ENCODE measurements around the gene PDE3A.

PDE3A gene

DNA sequence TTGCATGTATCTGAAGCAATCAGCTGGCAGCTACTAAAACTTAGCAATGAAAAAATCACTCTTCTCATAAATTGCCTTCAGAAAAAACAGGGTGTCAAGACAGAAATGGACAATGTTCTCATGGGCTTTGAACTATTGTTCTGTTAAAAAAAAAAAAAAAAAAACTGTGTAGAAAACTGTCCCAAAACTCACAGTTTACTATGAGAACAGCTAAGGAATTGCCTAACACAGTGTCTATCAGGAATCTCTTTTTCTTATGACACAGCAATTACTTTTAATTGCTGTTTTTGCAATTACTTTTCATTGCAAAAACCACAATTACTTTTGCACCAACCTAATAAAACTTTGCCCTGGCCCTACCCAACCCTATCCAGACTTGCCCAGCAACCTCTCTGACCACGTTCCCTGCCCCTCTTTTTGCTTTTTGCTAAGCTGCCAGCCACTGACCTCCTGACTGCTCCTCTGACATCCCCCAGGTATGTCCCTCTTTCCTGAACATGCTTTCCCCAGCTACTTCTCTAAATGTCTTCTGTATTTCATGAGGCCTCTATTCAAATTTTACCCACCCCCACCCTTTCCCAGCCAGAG is 258.8 kb downstream of the PDE3A start:
- ATAC-seq: no peak

- no peak for ATAC-seq
Observed at GRCh38 chr12:20628226-20628787, 260.0 kb downstream of the PDE3A start.

GRCh38 chr12:20628999-20629398 is 260.7 kb downstream of the PDE3A start:
- no peak for ATAC-seq

DNA sequence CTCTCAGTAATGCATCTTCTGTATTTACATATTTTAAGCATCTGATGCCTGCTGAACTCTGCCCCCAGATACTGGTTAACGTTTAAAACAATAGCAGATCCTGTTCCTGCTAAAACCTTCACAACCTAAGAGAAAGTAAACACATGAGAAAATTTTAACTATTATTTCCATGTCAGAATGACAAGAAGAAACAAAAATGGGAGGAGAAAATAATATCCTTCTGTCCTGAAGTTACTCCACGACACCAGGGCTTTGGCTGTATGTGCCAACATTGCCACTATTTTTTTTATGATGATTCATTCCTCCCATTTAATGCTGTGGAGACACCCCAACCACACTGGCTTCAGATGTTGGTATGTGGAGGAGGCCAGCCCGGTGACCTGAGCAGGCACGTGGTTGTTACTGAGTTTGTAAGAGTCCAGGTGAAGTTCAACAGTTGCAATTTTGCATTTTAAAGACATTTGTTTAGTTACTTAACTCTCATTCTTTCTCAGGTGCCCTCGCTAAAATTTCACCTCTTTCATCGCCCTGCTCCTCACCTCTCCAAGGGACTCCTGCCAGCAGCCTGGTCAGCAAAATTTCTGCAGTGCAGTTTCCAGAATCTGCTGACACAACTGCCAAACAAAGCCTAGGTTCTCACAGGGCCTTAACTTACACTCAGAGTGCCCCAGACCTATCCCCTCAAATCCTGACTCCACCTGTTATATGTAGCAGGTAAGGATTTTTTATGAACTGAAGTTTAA is 261.2 kb downstream of the PDE3A start:
- no peak for ATAC-seq

GRCh38 chr12:20631711-20632110 is 263.4 kb downstream of the PDE3A start:
- no peak for ATAC-seq

GRCh38 chr12:20641106-20641505 is 272.8 kb downstream of the PDE3A start:
- no peak for ATAC-seq

DNA sequence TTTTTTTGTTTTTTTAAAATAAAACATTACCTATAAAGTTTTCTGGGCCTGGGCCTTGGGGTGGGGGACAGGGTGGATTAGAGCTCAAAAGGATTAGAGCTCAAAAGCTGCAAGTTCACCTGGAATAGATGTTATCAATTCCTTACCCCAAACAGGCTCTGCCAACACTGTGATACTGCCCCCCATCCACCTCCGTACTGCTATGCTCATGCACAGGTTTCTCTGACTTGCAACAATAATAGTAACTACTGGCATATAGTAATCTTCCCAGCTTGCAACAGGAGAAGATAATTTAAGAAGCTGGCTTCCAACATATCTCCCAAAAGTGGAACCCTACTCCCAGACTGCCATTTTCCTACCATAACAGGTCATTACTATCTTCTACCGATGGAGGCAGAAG is 275.5 kb downstream of the PDE3A start:
- no peak for ATAC-seq

GRCh38 chr12:20646239-20646827 is 278.0 kb downstream of the PDE3A start:
- ATAC-seq: no peak

- ATAC-seq: no peak
Observed at GRCh38 chr12:20653871-20654270, 285.5 kb downstream of the PDE3A start.

DNA sequence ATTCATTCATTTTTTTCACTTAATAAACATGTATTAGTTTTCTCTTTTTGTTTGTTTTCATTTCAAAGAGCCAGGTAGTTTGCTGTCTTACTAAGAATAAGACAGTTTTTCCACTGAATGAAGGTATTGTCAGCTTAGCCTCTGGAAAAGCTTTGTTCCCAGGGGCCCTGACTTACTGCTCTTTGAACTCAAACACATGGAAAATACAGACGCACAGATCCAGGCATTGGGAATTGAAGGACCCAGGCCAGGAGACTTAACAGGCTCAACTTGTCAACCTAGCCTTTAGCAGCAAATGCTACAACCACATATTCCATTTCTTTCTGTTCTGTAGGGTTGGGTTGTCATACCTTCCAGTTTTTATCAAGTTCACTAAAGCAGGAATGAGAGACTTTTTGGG is 288.3 kb downstream of the PDE3A start:
- no peak for ATAC-seq

DNA sequence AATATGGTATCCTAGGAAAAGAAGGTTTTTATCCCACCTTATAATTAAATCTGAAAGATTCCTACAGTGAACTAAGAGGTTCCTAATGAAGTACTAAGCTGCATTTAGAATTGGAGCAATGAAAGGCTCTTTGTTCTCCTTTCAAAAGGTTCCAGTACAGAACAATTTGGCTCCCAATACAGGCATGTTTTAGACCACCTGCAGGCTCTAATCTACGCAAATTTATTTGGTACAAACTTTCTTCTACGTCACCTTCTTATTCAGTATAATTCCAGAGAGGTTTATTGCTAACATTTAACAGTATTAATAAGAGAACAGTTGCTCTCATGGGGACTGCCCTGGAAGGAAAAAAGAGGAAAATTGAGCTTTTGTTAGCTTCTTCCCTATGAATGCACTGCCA is 289.2 kb downstream of the PDE3A start:
- no peak for ATAC-seq

DNA sequence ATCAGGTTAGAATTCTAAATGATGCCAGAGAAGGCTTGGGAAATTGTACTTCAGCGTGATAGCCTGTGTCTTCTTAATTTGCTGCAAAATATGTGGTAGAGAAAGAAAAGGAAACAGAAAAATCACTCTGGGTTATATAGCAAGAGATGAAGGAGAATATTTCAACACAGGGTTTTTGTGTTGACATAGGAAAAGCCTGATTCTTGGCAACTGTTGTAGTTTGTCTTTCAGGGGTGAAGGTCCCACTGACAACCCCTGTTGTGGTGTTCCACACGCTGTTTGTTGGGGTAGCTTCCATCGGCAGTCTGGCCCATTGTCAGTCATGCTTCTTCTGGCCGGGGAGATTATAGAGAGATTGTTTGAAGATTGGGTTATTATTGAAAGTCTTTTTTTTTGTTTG is 313.0 kb downstream of the PDE3A start:
- no peak for ATAC-seq

DNA sequence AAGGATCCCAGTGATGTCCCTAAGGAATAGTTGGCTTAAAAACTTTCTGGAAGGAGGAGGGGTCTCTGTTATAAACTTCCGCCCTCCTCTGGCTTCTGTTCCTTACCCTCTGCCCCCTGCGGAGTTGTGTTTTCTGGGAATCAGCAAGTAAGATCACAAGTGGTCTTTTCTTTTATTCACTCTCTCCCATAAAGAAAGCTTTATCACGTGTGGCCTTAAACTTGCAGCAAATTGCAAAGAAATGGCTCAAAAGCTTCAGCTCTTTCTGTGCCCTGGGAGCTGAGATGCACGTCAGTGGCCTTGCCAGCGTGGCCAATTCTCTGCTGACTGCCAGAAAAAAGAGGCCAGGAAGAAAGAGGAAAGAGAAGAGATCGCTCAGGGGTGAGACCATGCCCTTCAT is 326.9 kb downstream of the PDE3A start, which contains the start of gene SLCO1C1:
TSS of gene SLCO1C1 (plus strand) at position 101 of the 400 bp plus-strand sequence. CDS start 4,245 bp downstream, outside the sequence.
- no peak for ATAC-seq

DNA sequence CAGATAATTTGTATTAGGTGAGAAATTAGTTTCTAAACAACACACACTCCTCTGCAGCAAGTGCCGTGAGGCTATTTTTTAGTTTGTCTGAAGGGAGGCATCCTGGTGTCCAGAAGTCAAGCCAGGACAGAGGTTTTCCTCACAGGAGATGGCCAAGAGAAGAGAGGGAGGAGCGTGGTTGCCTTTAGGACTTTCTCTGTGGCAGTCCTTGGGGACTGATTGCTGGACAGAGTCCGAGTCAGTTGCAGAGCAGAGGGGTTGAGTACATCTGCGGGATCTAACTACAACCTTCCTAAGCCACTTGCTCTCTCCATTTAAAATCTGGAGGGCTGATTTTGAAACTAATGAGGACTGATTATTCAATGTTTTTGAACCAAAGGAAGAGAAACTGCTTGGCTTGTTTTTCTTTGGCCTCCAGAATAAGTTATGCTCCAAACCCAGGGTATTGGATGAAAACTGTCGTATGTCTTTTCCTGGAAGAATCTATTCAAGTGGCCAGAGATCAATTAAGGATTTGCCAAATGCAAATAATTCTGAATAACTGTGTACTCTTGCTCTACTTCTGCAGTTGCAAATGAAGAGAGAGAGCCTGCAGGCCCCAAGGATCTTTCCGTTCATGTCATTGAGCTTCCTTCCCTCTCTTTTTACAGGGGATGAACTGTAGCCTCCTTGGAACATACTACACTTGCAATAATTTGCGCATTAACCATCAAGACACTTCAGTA is 328.0 kb downstream of the PDE3A start:
- ATAC-seq: no peak

- ATAC-seq: no peak
Observed at GRCh38 chr12:20701106-20701505, 332.8 kb downstream of the PDE3A start.

DNA sequence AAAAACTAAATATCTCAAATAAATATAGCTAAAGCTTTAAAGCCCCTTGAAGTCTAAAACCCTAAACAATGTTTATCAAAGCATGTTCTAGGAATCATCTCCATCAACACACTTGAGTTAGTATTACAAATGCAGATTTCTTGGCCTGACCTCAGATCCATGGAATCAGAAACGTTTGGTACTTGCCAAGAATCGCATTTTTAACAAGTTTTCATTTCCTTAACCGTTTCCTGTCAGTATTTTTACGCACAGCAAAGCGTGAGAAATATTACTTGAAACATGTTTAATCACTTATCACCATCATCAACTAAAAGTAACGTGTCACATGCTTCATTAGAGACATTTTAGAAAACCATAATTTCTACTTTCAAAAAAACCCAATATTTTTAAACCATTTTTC is 336.5 kb downstream of the PDE3A start:
- ATAC-seq: no peak

DNA sequence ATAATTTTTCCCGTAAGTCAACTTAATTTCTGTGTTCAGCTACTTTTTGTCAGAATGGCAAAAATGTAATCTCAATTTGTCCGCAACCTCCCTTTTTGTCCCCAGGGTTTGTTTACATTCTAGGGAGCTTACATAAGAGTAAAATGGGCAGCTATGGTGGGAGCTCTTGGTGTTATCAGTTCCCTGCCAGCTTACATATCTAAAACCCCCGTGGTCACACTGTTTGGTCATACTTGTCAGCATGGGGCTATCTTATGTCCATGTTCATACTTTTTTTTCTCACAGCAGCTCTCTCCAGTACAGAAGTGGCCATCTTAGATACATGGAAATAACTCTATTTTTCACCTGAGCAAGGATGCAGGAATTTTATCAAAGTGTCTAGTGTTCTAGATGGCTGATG is 343.5 kb downstream of the PDE3A start:
- ATAC-seq: no peak

GRCh38 chr12:20716037-20716436 is 347.7 kb downstream of the PDE3A start:
- ATAC-seq: no peak

GRCh38 chr12:20716985-20717384 is 348.6 kb downstream of the PDE3A start:
- no peak for ATAC-seq

DNA sequence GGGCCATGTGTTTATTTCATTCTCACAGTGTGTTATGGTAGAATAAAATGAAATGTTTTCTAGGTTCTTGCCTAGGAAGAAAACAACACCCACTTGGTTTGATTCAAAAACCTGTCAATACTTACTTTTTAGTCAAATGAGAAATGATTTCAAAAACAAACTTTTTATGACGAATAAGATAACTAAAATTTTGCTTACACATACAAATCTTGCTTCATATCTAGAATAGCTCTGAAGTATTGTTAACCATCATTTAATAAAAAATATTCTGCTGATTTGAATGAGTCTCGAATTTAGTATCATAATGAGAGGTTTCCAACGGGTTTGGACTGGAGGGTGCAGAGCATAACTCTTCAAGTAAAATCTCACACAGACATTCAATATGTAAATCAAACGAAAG is 350.0 kb downstream of the PDE3A start:
- no peak for ATAC-seq

GRCh38 chr12:20722142-20722541 is 353.8 kb downstream of the PDE3A start:
- ATAC-seq: no peak

GRCh38 chr12:20731274-20731673 is 362.9 kb downstream of the PDE3A start:
- no peak for ATAC-seq

Data from activated CD4-positive, CD25-positive, alpha-beta regulatory T cell treated with anti-CD3 and anti-CD28 coated beads, Interleukin-2, amount 50 U/mL, for 24 hours (primary cell).